ENCODE measurements around the gene CDH23. TPM values are rescaled to one million over a fixed set of nuclear protein-coding genes. Genes with fewer than 3 reads are reported as not detected.

CDH23 gene
- total RNA-seq, 2 experiments from 2014 or later = 0.16 to 0.61 TPM

GRCh38 chr10:71608819-71609768, 212.4 kb downstream of the CDH23 start:
- peak; percentile 74 for DNase-seq
- Mint-ChIP-seq H3K9me3 (ENCODE audit: low read depth) (no peaks in the 10 kb centered on the region), H3K36me3 (no peaks in the 10 kb centered on the region), H3K27ac (no peak overlapping the region), H3K4me1 (no peaks in the 10 kb centered on the region), H3K4me3 (no peak overlapping the region), H3K27me3 (peaks cover 7% of the 10 kb centered on the region)
- CTCF ChIA-PET = interaction anchor here (0.6 to 2.9 kb wide), 15 partner anchors 9 to 299 kb away, joined by 3 to 11 read pairs (median 3); no protein-coding TSS in a partner anchor
- peak; percentile 63 for ATAC-seq

- H3K9me3 Mint-ChIP-seq (ENCODE audit: low read depth) = no peaks in the 10 kb centered on the region
- ATAC-seq = no peak
Measured at GRCh38 chr10:71610651-71611050, 213.9 kb downstream of the CDH23 start.

GRCh38 chr10:71611131-71611530, 214.4 kb downstream of the CDH23 start:
- Mint-ChIP-seq H3K27ac (no peak overlapping the region), H3K9me3 (ENCODE audit: low read depth) (no peaks in the 10 kb centered on the region), H3K4me3 (no peak overlapping the region), H3K4me1 (no peaks in the 10 kb centered on the region), H3K27me3 (peaks cover 12% of the 10 kb centered on the region), H3K36me3 (no peaks in the 10 kb centered on the region)
- DNase-seq (no peak), ATAC-seq (no peak)
- CTCF ChIA-PET = interaction anchor here (0.8 to 2.9 kb wide), 5 partner anchors 42 to 292 kb away, joined by 3 to 11 read pairs (median 3); partner anchors contain the start of gene SLC29A3

More at GRCh38 chr10:71610651-71611050, 213.9 kb downstream of the CDH23 start:
- DNase-seq = no peak
- CTCF ChIA-PET = interaction anchor here (0.8 to 2.9 kb wide), 4 partner anchors 42 to 291 kb away, joined by 3 to 11 read pairs (median 4); partner anchors contain the start of gene SLC29A3
- no peaks in the 10 kb centered on the region for H3K36me3 Mint-ChIP-seq
- H3K4me3 Mint-ChIP-seq = no peak overlapping the region
- no peaks in the 10 kb centered on the region for H3K4me1 Mint-ChIP-seq
- H3K27me3 Mint-ChIP-seq = peaks cover 12% of the 10 kb centered on the region
- no peak overlapping the region for H3K27ac Mint-ChIP-seq

GRCh38 chr10:71611709-71612422, 215.1 kb downstream of the CDH23 start:
- Mint-ChIP-seq H3K36me3 (no peaks in the 10 kb centered on the region), H3K27me3 (peaks cover 12% of the 10 kb centered on the region), H3K9me3 (ENCODE audit: low read depth) (no peaks in the 10 kb centered on the region), H3K4me3 (no peak overlapping the region), H3K27ac (no peak overlapping the region), H3K4me1 (no peaks in the 10 kb centered on the region)
- CTCF ChIA-PET = interaction anchor here (0.8 to 1.0 kb wide), 2 partner anchors 234 to 284 kb away, joined by 3 read pairs; no protein-coding TSS in a partner anchor
- DNase-seq (no peak), ATAC-seq (no peak)

- no peaks in the 10 kb centered on the region for H3K36me3 Mint-ChIP-seq
- peaks cover 12% of the 10 kb centered on the region for H3K27me3 Mint-ChIP-seq
- H3K4me1 Mint-ChIP-seq = no peaks in the 10 kb centered on the region
- no peak for DNase-seq
- no peak overlapping the region for H3K27ac Mint-ChIP-seq
- H3K4me3 Mint-ChIP-seq = no peak overlapping the region
- CTCF ChIA-PET = interaction anchor here (0.7 kb wide), 1 partner anchor 43 kb away, joined by 3 read pairs; no protein-coding TSS in a partner anchor
- H3K9me3 Mint-ChIP-seq (ENCODE audit: low read depth) = no peaks in the 10 kb centered on the region
- no peak for ATAC-seq
Measured at GRCh38 chr10:71613261-71613777, 216.6 kb downstream of the CDH23 start.

- H3K4me1 Mint-ChIP-seq = no peaks in the 10 kb centered on the region
- H3K36me3 Mint-ChIP-seq = no peaks in the 10 kb centered on the region
- no peaks in the 10 kb centered on the region for H3K9me3 Mint-ChIP-seq (ENCODE audit: low read depth)
- H3K27ac Mint-ChIP-seq = no peak overlapping the region
- H3K27me3 Mint-ChIP-seq = peaks cover 12% of the 10 kb centered on the region
- CTCF ChIA-PET = interaction anchor here (0.7 kb wide), 1 partner anchor 44 kb away, joined by 3 read pairs; no protein-coding TSS in a partner anchor
- ATAC-seq (no peak), DNase-seq (no peak)
- H3K4me3 Mint-ChIP-seq = no peak overlapping the region
Measured at GRCh38 chr10:71613877-71614276, 217.2 kb downstream of the CDH23 start.

GRCh38 chr10:71614946-71615345, 218.2 kb downstream of the CDH23 start:
- Mint-ChIP-seq H3K9me3 (ENCODE audit: low read depth) (no peaks in the 10 kb centered on the region), H3K36me3 (no peaks in the 10 kb centered on the region), H3K4me1 (no peaks in the 10 kb centered on the region), H3K27me3 (peaks cover 12% of the 10 kb centered on the region), H3K27ac (no peak overlapping the region), H3K4me3 (no peak overlapping the region)
- CTCF ChIA-PET = no interaction called here
- DNase-seq (no peak), ATAC-seq (no peak)

- no peak overlapping the region for H3K27ac Mint-ChIP-seq
- DNase-seq (no peak), ATAC-seq (no peak)
- no peaks in the 10 kb centered on the region for H3K4me1 Mint-ChIP-seq
- CTCF ChIA-PET = interaction anchor here (0.6 to 1.0 kb wide), 2 partner anchors 46 to 93 kb away, joined by 3 read pairs; no protein-coding TSS in a partner anchor
- H3K36me3 Mint-ChIP-seq = no peaks in the 10 kb centered on the region
- H3K27me3 Mint-ChIP-seq = peaks cover 12% of the 10 kb centered on the region
- no peak overlapping the region for H3K4me3 Mint-ChIP-seq
- H3K9me3 Mint-ChIP-seq (ENCODE audit: low read depth) = no peaks in the 10 kb centered on the region
Measured at GRCh38 chr10:71615538-71616329, 219.0 kb downstream of the CDH23 start.

- no peaks in the 10 kb centered on the region for H3K4me1 Mint-ChIP-seq
- CTCF ChIA-PET = interaction anchor here (1.0 kb wide), 1 partner anchor 92 kb away, joined by 3 read pairs; no protein-coding TSS in a partner anchor
- H3K4me3 Mint-ChIP-seq = no peak overlapping the region
- H3K27ac Mint-ChIP-seq = no peak overlapping the region
- no peaks in the 10 kb centered on the region for H3K36me3 Mint-ChIP-seq
- DNase-seq (no peak), ATAC-seq (no peak)
- peaks cover 7% of the 10 kb centered on the region for H3K27me3 Mint-ChIP-seq
- H3K9me3 Mint-ChIP-seq (ENCODE audit: low read depth) = no peaks in the 10 kb centered on the region
Measured at GRCh38 chr10:71616817-71617654, 220.3 kb downstream of the CDH23 start.

GRCh38 chr10:71618176-71618575, 221.5 kb downstream of the CDH23 start:
- no peaks in the 10 kb centered on the region for H3K9me3 Mint-ChIP-seq (ENCODE audit: low read depth)
- H3K4me3 Mint-ChIP-seq = no peak overlapping the region
- DNase-seq (no peak), ATAC-seq (no peak)
- H3K27ac Mint-ChIP-seq = no peak overlapping the region
- H3K4me1 Mint-ChIP-seq = no peaks in the 10 kb centered on the region
- H3K27me3 Mint-ChIP-seq = peaks cover 6% of the 10 kb centered on the region
- no peaks in the 10 kb centered on the region for H3K36me3 Mint-ChIP-seq
- CTCF ChIA-PET = no interaction called here

GRCh38 chr10:71618598-71618997, 221.9 kb downstream of the CDH23 start:
- DNase-seq (no peak), ATAC-seq (no peak)
- Mint-ChIP-seq H3K9me3 (ENCODE audit: low read depth) (no peaks in the 10 kb centered on the region), H3K4me1 (no peaks in the 10 kb centered on the region), H3K4me3 (no peak overlapping the region), H3K27ac (no peak overlapping the region), H3K36me3 (no peaks in the 10 kb centered on the region), H3K27me3 (peaks cover 6% of the 10 kb centered on the region)
- CTCF ChIA-PET = no interaction called here

GRCh38 chr10:71620642-71621041, 223.9 kb downstream of the CDH23 start:
- Mint-ChIP-seq H3K4me1 (no peaks in the 10 kb centered on the region), H3K27ac (no peak overlapping the region), H3K36me3 (no peaks in the 10 kb centered on the region), H3K27me3 (no peaks in the 10 kb centered on the region), H3K4me3 (no peak overlapping the region), H3K9me3 (ENCODE audit: low read depth) (no peaks in the 10 kb centered on the region)
- CTCF ChIA-PET = no interaction called here
- DNase-seq (no peak), ATAC-seq (no peak)
